Mononuclear cell (primary cell): ENCODE data around the gene CLMN. TPM values are rescaled to one million over a fixed set of nuclear protein-coding genes. Genes with fewer than 3 reads are reported as not detected.
"Not testable (repeated sequence)": the region's sequence is repeated elsewhere in the genome, so short reads cannot be mapped to it uniquely, and the experiment has no call there.

Source experiments
- H3K27me3 ChIP-seq: 2 replicates; pipeline ENCODE4 v1.6.0; 2011; ENCODE audit warnings: low read length, control low read depth; ENCODE audit not compliant: insufficient read depth
- H3K4me1 ChIP-seq: 2 replicates; pipeline ENCODE4 v1.5.1; 2011; ENCODE audit warnings: mild to moderate bottlenecking, low read length, control low read depth; ENCODE audit not compliant: insufficient read depth
- H3K4me3 ChIP-seq: 2 replicates; pipeline ENCODE4 v1.5.1; 2011; ENCODE audit warnings: mild to moderate bottlenecking, low read length, moderate library complexity
- H3K9me3 ChIP-seq: 2 replicates; pipeline ENCODE4 v1.5.1; 2011; ENCODE audit warnings: low read depth, mild to moderate bottlenecking, control low read depth, low read length
- total RNA-seq: library from RNA; depleted of rRNA; stranded (reverse); fragments of >200 nt; gene quantifications from one replicate; pipeline ENCODE4 v1.2.3, GENCODE V29; 2012

The CLMN gene
- total RNA-seq, 1 donor, result 9.0 TPM

- Histone ChIP-seq H3K4me3 (no peak overlapping the region), H3K9me3 (no peaks in the 10 kb centered on the region), H3K4me1 (no peaks in the 10 kb centered on the region), H3K27me3 (no peaks in the 10 kb centered on the region)
Measured at GRCh38 chr14:95217391-95217900, 102.3 kb downstream of the CLMN start.

- H3K9me3 ChIP-seq, result no peaks in the 10 kb centered on the region
- no peaks in the 10 kb centered on the region for H3K27me3 ChIP-seq
- H3K4me1 ChIP-seq, result no peaks in the 10 kb centered on the region
- no peak overlapping the region for H3K4me3 ChIP-seq
Measured at GRCh38 chr14:95216008-95216407, 103.7 kb downstream of the CLMN start.

GRCh38 chr14:95215094-95215725 lies 104.5 kb downstream of the CLMN start:
- H3K9me3 ChIP-seq, result no peaks in the 10 kb centered on the region
- H3K4me1 ChIP-seq, result no peaks in the 10 kb centered on the region
- no peaks in the 10 kb centered on the region for H3K27me3 ChIP-seq
- no peak overlapping the region for H3K4me3 ChIP-seq

DNA sequence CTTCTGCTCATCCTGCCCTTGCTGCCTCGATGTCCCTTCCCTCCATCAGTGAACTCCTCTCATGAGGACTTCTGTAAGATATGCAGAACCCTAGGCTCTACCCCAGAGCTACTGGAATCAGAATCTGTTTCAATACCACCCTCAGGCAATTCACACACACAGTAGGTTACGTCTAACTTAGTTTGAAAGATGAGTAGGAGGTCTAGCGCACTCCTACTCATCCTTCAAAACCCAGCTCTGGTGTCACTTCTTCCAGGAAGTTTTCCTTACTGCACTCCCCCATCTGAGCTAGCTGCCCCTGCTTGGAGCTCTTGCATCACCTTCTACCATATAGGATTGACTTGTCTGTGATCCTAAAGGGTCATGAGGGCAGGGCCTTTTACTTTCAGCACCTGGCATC lies 105.9 kb downstream of the CLMN start:
- no peaks in the 10 kb centered on the region for H3K27me3 ChIP-seq
- H3K9me3 ChIP-seq, result no peaks in the 10 kb centered on the region
- no peak overlapping the region for H3K4me3 ChIP-seq
- no peaks in the 10 kb centered on the region for H3K4me1 ChIP-seq

- Histone ChIP-seq H3K27me3 (no peaks in the 10 kb centered on the region), H3K4me3 (no peak overlapping the region), H3K9me3 (no peaks in the 10 kb centered on the region), H3K4me1 (no peaks in the 10 kb centered on the region)
Measured at GRCh38 chr14:95211721-95212504, 107.8 kb downstream of the CLMN start.

- Histone ChIP-seq H3K4me1 (no peaks in the 10 kb centered on the region), H3K9me3 (no peaks in the 10 kb centered on the region), H3K4me3 (no peak overlapping the region), H3K27me3 (no peaks in the 10 kb centered on the region)
Measured at GRCh38 chr14:95210699-95211098, 109.0 kb downstream of the CLMN start.

DNA sequence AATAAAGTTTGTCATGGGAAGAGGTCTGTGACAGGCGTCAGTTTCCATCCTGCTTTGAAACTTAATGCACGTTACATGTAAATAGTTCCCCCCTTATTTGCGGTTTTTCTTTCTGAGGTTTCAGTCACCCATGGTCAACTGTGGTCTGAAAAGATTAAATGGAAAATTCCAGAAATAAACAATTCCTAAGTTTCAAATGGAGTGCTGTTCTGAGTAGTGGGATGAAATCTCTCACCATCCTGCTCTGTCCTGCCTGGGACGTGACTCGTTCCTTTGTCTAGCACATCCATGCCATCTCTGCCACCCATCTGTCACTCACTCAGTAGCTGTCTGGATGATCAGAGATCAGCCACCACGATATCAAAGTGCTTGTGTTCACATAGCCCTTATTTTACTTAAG lies 111.1 kb downstream of the CLMN start:
- Histone ChIP-seq H3K9me3 (no peaks in the 10 kb centered on the region), H3K4me3 (no peak overlapping the region), H3K27me3 (no peaks in the 10 kb centered on the region), H3K4me1 (no peaks in the 10 kb centered on the region)

DNA sequence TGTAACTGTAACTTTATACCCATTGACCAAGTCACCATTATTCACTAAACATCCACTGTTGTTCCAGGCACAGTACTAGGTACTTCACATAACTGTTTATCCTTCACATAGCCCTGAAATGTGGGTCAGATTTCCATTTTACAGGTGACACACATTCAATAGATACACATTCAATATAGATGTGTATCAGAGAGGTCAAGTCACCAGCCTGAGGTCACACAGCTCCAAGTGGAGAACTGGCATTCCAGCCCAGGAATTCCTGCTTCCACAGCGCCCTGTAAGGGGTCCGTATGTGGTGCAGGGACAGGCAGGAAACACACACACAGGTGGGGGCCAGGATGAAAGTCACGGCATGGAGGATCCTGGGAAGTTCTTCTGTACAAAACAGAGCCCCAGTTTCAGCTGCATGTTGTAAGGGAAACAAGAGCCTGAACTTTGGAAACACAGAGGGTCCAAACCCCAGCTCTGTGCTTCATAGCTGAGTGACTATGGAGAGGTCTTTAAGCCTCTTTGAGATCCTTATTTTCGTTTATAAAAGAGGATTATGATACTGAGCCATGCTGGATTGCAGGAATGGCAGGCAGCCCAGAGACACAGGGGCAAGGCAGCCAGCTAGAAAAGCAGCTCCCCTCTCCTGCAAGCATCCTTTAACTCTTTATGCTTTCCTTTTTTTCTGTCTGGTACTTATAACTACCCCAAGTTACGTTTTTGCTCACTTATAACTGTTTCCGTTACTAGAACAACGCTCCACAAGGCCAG lies 112.1 kb downstream of the CLMN start:
- Histone ChIP-seq H3K27me3 (no peaks in the 10 kb centered on the region), H3K4me3 (no peak overlapping the region), H3K9me3 (no peaks in the 10 kb centered on the region), H3K4me1 (no peaks in the 10 kb centered on the region)

- no peaks in the 10 kb centered on the region for H3K9me3 ChIP-seq
- H3K4me1 ChIP-seq, result no peaks in the 10 kb centered on the region
- no peaks in the 10 kb centered on the region for H3K27me3 ChIP-seq
- H3K4me3 ChIP-seq, result no peak overlapping the region
Measured at GRCh38 chr14:95206534-95206933, 113.2 kb downstream of the CLMN start.

GRCh38 chr14:95204705-95205104 lies 115.0 kb downstream of the CLMN start:
- no peaks in the 10 kb centered on the region for H3K9me3 ChIP-seq
- H3K4me1 ChIP-seq, result no peaks in the 10 kb centered on the region
- no peak overlapping the region for H3K4me3 ChIP-seq
- H3K27me3 ChIP-seq, result no peaks in the 10 kb centered on the region

- H3K4me3 ChIP-seq, H3K27me3 ChIP-seq, H3K9me3 ChIP-seq, H3K4me1 ChIP-seq: not testable (repeated sequence)
Measured at GRCh38 chr14:95201745-95202144, 118.0 kb downstream of the CLMN start.

DNA sequence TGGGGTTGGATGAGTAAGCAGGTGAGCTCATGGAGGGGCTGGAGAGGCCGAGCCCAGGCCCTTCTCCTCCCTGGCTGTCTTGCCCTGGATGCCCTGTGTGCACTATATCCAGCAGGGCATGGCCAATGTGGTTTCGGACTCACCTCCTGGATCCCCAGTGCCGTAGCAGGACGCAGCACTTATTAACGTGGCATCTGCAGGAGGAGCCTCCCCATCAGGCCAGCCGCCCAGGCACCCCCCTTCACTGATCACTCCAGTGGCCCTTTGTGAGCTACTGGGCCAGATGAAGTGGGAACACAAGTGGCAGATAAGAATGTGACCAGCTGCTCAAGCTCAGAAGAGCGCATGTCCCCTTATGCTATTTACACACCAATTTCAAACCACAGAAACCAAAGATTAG lies 119.3 kb downstream of the CLMN start:
- Histone ChIP-seq H3K4me3 (no peak overlapping the region), H3K4me1 (no peaks in the 10 kb centered on the region), H3K27me3 (no peaks in the 10 kb centered on the region), H3K9me3 (no peaks in the 10 kb centered on the region)

DNA sequence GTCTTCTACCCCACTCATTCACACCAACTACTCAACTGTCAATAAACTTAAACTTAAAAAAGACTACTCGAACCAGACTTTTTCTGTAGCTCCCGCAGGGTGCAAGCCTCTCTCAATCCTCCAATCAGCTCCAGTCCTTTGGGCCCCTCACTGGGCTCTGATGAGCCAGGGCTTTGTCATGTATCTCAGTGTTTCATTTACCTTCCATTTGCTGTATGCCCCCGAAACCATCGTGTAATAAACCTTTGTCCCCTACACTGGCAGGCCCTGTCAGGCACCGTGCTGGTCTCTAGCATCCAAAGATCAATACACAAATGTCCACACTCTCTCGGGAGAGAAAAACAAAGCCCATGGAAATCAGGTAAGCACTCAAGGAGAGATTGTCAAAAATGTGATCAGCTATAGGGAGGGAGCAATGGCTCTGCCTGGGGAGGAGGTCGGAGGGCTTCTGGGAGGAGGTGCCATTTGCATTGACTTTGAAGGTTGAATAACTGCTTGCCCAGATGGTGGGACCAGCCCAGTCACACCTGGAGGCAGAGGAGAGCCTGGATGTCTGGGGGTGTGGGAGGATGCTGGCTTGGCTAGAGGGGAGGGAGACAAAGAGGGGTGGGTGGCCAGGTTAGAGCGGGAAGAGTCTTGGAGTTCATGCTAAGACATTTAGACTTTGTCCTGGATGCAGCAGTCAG lies 120.3 kb downstream of the CLMN start:
- H3K27me3 ChIP-seq, result no peaks in the 10 kb centered on the region
- no peak overlapping the region for H3K4me3 ChIP-seq
- no peaks in the 10 kb centered on the region for H3K4me1 ChIP-seq
- no peaks in the 10 kb centered on the region for H3K9me3 ChIP-seq

- H3K4me1 ChIP-seq, result no peaks in the 10 kb centered on the region
- no peak overlapping the region for H3K4me3 ChIP-seq
Measured at GRCh38 chr14:95198320-95198719, 121.4 kb downstream of the CLMN start.

GRCh38 chr14:95197551-95197950 lies 122.2 kb downstream of the CLMN start:
- H3K27me3 ChIP-seq, result no peaks in the 10 kb centered on the region

More at GRCh38 chr14:95198320-95198719, 121.4 kb downstream of the CLMN start:
- Histone ChIP-seq H3K27me3 (no peaks in the 10 kb centered on the region), H3K9me3 (no peaks in the 10 kb centered on the region)

More at GRCh38 chr14:95197551-95197950, 122.2 kb downstream of the CLMN start:
- Histone ChIP-seq H3K4me3 (no peak overlapping the region), H3K9me3 (no peaks in the 10 kb centered on the region), H3K4me1 (no peaks in the 10 kb centered on the region)
